ENCODE measurements around the gene CGB7.

DNA sequence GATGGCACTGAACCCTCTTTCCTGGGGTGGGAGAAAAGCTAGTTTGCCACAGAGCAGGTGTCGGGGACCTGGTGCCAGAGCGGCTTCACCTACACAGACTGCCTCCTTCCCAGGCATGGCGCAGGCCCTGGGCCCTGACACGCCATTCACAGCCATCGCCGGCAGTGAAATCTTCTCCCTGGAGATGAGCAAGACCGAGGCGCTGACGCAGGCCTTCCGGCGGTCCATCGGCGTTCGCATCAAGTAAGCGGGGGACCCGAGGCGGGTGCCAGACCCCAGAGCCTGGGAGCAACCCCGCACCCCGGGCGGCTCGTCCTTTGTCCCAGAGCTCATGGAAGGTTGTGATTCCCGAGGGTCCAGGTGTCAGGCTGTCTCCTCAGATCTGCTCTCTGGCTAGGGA is 50.6 kb downstream of the CGB7 start:
- TF ChIP-seq POLR2AphosphoS5 (IDR thresholded peaks at IDR 0.05; ENCODE audit: low read depth, low read length), result no peak
- TF ChIP-seq, protein P1, sequence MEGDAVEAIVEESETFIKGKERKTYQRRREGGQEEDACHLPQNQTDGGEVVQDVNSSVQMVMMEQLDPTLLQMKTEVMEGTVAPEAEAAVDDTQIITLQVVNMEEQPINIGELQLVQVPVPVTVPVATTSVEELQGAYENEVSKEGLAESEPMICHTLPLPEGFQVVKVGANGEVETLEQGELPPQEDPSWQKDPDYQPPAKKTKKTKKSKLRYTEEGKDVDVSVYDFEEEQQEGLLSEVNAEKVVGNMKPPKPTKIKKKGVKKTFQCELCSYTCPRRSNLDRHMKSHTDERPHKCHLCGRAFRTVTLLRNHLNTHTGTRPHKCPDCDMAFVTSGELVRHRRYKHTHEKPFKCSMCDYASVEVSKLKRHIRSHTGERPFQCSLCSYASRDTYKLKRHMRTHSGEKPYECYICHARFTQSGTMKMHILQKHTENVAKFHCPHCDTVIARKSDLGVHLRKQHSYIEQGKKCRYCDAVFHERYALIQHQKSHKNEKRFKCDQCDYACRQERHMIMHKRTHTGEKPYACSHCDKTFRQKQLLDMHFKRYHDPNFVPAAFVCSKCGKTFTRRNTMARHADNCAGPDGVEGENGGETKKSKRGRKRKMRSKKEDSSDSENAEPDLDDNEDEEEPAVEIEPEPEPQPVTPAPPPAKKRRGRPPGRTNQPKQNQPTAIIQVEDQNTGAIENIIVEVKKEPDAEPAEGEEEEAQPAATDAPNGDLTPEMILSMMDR (IDR thresholded peaks at IDR 0.05), result no peak
